Measurements from ENCODE around the gene TRANK1. TPM values are rescaled to one million over a fixed set of nuclear protein-coding genes. Genes with fewer than 3 reads are reported as not detected.
"Not testable (repeated sequence)": the region's sequence is repeated elsewhere in the genome, so short reads cannot be mapped to it uniquely, and the experiment has no call there.

TRANK1 gene
- total RNA-seq, 1 experiment from 2014 or later: 1.1 TPM

- H3K4me3 ChIP-seq (replicated peaks in 1 of 2; ENCODE audit: low read depth in 1 of 2, low read length in 2 of 2); DNase-seq (ENCODE audit: low read depth, low spot score); H4K20me1 ChIP-seq (ENCODE audit: insufficient read depth); ATAC-seq; intact Hi-C loops (cut with micrococcal nuclease); BruUV-seq (replicated peaks); RAD21 ChIA-PET (ENCODE audit: low non-redundant PET in 1 of 2, low total read pairs in 2 of 2, uncharacterized antibody in 2 of 2, unreplicated experiment in 2 of 2); H3K27ac ChIP-seq (ENCODE audit: low read depth, low read length); CTCF ChIA-PET; H3K9ac ChIP-seq (ENCODE audit: low read length); H3K9me2 ChIP-seq (ENCODE audit: insufficient read depth); H3K27me3 ChIP-seq (ENCODE audit: insufficient read depth, low read length); H2AFZ ChIP-seq (ENCODE audit: low read depth, low read length, poor library complexity, severe bottlenecking); POLR2A ChIA-PET; H3K9me3 ChIP-seq (ENCODE audit: control insufficient read depth in 1 of 2, insufficient read depth in 1 of 2, low read depth in 1 of 2, low read length in 2 of 2); H3K79me2 ChIP-seq (ENCODE audit: insufficient read depth, low read length); H3K4me2 ChIP-seq (ENCODE audit: low read length); H3K4me1 ChIP-seq (ENCODE audit: control insufficient read depth in 1 of 2, insufficient read depth in 2 of 2, low read length in 2 of 2); H3K36me3 ChIP-seq (ENCODE audit: control insufficient read depth in 1 of 2, insufficient read depth in 2 of 2, low read length in 2 of 2): not testable (repeated sequence)
Observed at GRCh38 chr3:36891097-36891496, 53.8 kb downstream of the TRANK1 start.

- Histone ChIP-seq H3K4me1 (ENCODE audit: control insufficient read depth in 1 of 2, insufficient read depth in 2 of 2, low read length in 2 of 2) (no peaks in the 10 kb centered on the region), H3K79me2 (ENCODE audit: insufficient read depth, low read length) (no peaks in the 10 kb centered on the region), H3K9me3 (ENCODE audit: control insufficient read depth in 1 of 2, insufficient read depth in 1 of 2, low read depth in 1 of 2, low read length in 2 of 2) (no peaks in the 10 kb centered on the region), H3K27ac (ENCODE audit: low read depth, low read length) (no peak overlapping the region), H2AFZ (ENCODE audit: low read depth, low read length, poor library complexity, severe bottlenecking) (no peak overlapping the region), H4K20me1 (ENCODE audit: insufficient read depth) (no peaks in the 10 kb centered on the region), H3K4me3 (replicated peaks in 1 of 2; ENCODE audit: low read depth in 1 of 2, low read length in 2 of 2) (no peak overlapping the region), H3K9me2 (ENCODE audit: insufficient read depth) (no peaks in the 10 kb centered on the region), H3K27me3 (ENCODE audit: insufficient read depth, low read length) (no peaks in the 10 kb centered on the region), H3K9ac (ENCODE audit: low read length) (no peak overlapping the region), H3K36me3 (ENCODE audit: control insufficient read depth in 1 of 2, insufficient read depth in 2 of 2, low read length in 2 of 2) (no peaks in the 10 kb centered on the region), H3K4me2 (ENCODE audit: low read length) (no peak overlapping the region)
- no peak for TF ChIP-seq ZBTB33 (IDR thresholded peaks at IDR 0.05; ENCODE audit: extremely low read depth, insufficient replicate concordance, low read length)
- TF ChIP-seq FOSL1 (IDR thresholded peaks at IDR 0.05; ENCODE audit: low read depth): no peak
- no peak for TF ChIP-seq RAD21 (IDR thresholded peaks at IDR 0.05; ENCODE audit: low read depth)
- no peak for TF ChIP-seq ZFX (IDR thresholded peaks at IDR 0.05)
- no peak for TF ChIP-seq SRF (IDR thresholded peaks at IDR 0.05; ENCODE audit: low read depth)
- no peak for TF ChIP-seq TCF7L2 (IDR thresholded peaks at IDR 0.05; ENCODE audit: borderline replicate concordance, extremely low read depth, insufficient read depth, insufficient read length)
- TF ChIP-seq CBX3 (IDR thresholded peaks at IDR 0.05; ENCODE audit: low read depth): no peak
- no peak for TF ChIP-seq ZNF274 (IDR thresholded peaks at IDR 0.05; ENCODE audit: low read depth, low read length)
- TF ChIP-seq ELF1 (IDR thresholded peaks at IDR 0.05; ENCODE audit: borderline replicate concordance, low read depth): no peak
- no peak for TF ChIP-seq YY1 (IDR thresholded peaks at IDR 0.05; ENCODE audit: extremely low read depth, insufficient replicate concordance, low read depth, low read length)
- no peak for TF ChIP-seq JUND (IDR thresholded peaks at IDR 0.05)
- TF ChIP-seq EGR1 (IDR thresholded peaks at IDR 0.05; ENCODE audit: low read depth): no peak
- no peak for TF ChIP-seq REST (IDR thresholded peaks at IDR 0.05; ENCODE audit: low read depth)
- no peak for TF ChIP-seq SIN3A (IDR thresholded peaks at IDR 0.05; ENCODE audit: low read depth)
- no peak for TF ChIP-seq CEBPB (IDR thresholded peaks at IDR 0.05; ENCODE audit: low read depth)
- no TSS peak for BruUV-seq (replicated peaks)
- RAD21 ChIA-PET (ENCODE audit: low non-redundant PET in 1 of 2, low total read pairs in 2 of 2, uncharacterized antibody in 2 of 2, unreplicated experiment in 2 of 2): no interaction called here
- intact Hi-C loops (cut with micrococcal nuclease): no loop called here
- POLR2A ChIA-PET: no interaction called here
- no peak for ATAC-seq
- CTCF ChIA-PET: no interaction called here
- DNase-seq (ENCODE audit: low read depth, low spot score): no peak
Observed at GRCh38 chr3:36890261-36890660, 54.6 kb downstream of the TRANK1 start.
